Occipital lobe (tissue), 2 donors: ENCODE results near the gene GRN. TPM values are rescaled to one million over a fixed set of nuclear protein-coding genes. Genes with fewer than 3 reads are reported as not detected.

ENCODE experiments used
- small RNA-seq: library from RNA; depleted of rRNA; stranded (forward); fragments of <200 nt; gene quantifications from one replicate; pipeline ENCODE3, GENCODE V24; 2014
- total RNA-seq: library from RNA; depleted of rRNA; stranded (reverse); fragments of >200 nt; gene quantifications from one replicate; pipeline ENCODE4 v1.2.3, GENCODE V29; 2014

GRN gene
- total RNA-seq, 1 donor from 2014 or later: 32.3 TPM

Small RNA genes lying within 50 kb of the gene (small RNA-seq; reads per million reads assigned to genes)
- 0.12 reads per million for gene RF00012
- gene RNU6-453P: not detected

Other genes with a start within 250 kb of the GRN start
- 101 TPM for gene HDAC5, start 221.7 kb upstream of the GRN start, total RNA-seq
- 0.78 TPM for gene HROB, start 203.4 kb upstream of the GRN start, total RNA-seq
- gene ASB16, start 174.6 kb upstream of the GRN start, total RNA-seq: not detected
- gene TMUB2, start 158.3 kb upstream of the GRN start, total RNA-seq: 26.0 TPM
- gene ATXN7L3, start 145.4 kb upstream of the GRN start, total RNA-seq: 66.0 TPM
- gene UBTF, start 125.6 kb upstream of the GRN start, total RNA-seq: 73.3 TPM
- gene SLC4A1, start 77.2 kb upstream of the GRN start, total RNA-seq: 5.8 TPM
- 79.1 TPM for gene RUNDC3A, start 36.7 kb upstream of the GRN start, total RNA-seq
- gene SLC25A39, start 20.5 kb upstream of the GRN start, total RNA-seq: 22.5 TPM
- 60.8 TPM for gene FAM171A2, start 18.6 kb downstream of the GRN start, total RNA-seq
- 0.78 TPM for gene ITGA2B, start 44.3 kb downstream of the GRN start, total RNA-seq
- 38.8 TPM for gene GPATCH8, start 158.1 kb downstream of the GRN start, total RNA-seq
- 6.9 TPM for gene FZD2, start 212.2 kb downstream of the GRN start, total RNA-seq